Dermis lymphatic vessel endothelial cell (primary cell): ENCODE data around the gene KRTAP10-3. TPM values are rescaled to one million over a fixed set of nuclear protein-coding genes. Genes with fewer than 3 reads are reported as not detected.

Experiments
- total RNA-seq: library from RNA; depleted of rRNA; stranded (reverse); fragments of >200 nt; gene quantifications from 2 replicates; pipeline ENCODE4 v1.2.1, GENCODE V29; 2014

The KRTAP10-3 gene, protein sequence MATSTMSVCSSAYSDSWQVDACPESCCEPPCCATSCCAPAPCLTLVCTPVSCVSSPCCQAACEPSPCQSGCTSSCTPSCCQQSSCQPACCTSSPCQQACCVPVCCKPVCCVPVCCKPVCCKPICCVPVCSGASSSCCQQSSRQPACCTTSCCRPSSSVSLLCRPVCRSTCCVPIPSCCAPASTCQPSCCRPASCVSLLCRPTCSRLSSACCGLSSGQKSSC
- total RNA-seq, result not detected in 2 replicates

DNA sequence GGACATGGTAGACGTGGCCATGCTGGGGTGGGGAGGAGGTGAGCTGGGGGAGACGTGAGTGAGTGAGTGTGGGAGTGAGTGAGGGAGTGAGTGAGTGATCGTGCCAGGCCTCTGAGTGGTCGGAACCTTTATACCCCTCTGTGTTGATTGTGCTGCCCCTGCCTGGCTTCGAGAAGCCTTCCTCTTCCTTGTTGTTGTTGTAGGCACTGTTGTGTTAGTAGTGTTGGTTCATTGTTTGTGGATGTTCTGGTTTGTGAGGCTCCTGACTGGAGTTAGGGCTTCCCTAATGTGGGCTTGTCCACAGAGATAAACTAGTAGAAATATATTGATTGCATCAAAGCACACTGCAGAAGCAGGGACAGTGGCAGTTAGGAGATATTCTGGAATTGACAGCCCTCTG lies at the start of gene KRTAP10-3:
Gene KRTAP10-3, minus strand, starts transcription at position 101 of the 400 bp plus-strand sequence. Its CDS starts 80 bp downstream, at position 21.

DNA sequence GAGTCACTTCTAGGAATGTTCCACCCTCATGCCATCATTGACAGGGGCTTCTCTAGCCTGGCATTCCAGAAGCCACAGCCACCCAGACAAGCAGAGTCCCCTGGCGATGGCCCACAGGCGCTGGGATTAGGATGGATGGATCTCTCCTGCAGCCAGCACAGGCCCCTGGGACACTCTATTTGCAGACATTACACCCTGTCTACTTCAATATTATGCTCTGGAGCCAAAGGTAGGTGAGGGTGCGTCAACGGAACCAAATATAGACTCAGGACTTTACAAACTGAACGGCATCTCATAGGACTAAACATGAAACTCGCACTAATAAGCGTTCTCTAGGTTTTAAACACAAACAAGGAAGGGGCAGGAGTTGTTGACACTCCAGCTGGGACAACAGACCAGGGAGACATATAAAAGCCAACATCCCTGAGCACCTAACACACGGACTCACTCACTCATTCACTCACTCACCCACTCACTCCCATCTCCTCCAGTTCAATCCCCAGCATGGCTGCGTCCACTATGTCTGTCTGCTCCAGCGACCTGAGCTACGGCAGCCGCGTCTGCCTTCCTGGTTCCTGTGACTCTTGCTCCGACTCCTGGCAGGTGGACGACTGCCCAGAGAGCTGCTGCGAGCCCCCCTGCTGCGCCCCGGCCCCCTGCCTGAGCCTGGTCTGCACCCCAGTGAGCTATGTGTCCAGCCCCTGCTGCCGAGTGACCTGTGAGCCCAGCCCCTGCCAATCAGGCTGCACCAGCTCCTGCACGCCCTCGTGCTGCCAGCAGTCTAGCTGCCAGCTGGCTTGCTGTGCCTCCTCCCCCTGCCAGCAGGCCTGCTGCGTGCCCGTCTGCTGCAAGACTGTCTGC lies 41.8 kb upstream of the KRTAP10-3 start, which contains the start of gene KRTAP10-7:
Gene KRTAP10-7, plus strand, starts transcription at position 480 of the 861 bp plus-strand sequence. Its CDS starts 25 bp downstream, at position 505.

DNA sequence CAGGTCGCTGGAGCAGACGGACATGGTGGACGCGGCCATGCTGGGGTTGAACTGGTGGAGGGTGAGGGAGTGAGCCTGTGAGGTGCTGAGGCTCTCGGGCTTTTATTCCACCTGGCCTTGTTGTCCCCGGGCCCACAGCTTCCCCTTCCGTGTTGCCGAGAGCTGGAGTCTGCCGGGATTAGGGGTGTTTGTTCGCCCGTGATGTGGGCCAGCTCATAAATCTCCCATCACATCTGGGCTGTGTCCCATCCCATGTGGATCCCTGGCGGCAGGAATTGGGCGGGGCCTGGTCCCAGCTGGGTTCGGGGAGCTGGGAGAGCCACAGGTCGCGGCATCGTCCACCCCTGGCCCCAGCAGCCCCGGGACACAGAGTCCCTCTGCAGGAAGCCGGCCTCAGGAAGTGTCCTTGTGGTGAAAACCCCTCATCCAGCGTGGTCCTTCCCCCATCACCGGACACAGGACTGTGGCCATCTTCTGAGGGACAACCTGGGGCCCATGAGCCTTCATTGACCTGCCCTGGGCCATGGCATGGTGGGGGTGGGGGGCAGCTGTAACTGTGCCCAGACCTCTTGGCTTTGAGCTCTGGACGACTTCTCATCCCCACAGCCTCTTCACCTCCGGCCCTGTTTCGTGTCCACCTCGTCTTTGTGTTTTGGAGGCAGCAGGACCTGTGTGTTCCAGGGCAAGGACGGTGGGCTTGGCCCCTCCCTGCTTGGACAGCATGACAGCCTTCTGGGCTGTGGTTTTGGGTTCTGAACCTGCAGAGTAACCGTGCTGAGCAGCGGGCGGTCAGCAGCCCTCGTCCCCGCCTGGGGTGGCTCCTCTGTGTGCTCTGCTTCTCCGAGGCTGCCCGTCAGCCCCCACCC lies 34.1 kb upstream of the KRTAP10-3 start, which contains the start of gene KRTAP10-6:
Gene KRTAP10-6, minus strand, starts transcription at position 60 of the 866 bp plus-strand sequence. Its CDS starts 21 bp downstream, at position 39.

DNA sequence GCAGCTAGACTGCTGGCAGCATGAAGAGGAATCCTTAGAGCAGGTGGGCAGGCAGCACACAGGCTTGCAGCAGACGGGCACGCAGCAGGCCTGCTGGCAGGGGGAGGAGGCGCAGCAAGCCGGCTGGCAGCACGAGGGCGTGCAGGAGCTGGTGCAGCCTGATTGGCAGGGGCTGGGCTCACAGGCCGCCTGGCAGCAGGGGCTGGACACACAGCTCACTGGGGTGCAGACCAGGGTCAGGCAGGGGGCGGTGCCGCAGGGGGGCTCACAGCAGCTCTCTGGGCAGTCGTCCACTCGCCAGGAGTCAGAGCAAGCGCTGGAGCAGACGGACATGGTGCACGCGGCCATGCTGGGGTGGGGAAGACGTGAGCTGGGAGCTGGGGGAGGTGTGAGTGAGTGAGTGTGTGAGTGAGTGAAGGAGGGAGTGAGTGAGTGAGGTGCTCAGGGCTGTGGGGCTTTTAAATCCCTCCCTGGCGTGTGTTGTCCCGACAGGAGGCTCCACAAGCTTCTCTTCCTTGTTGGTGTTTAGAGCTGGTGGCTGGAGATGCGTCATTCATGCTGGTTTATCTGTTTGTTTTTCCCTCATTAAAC lies 21.7 kb upstream of the KRTAP10-3 start, which contains the start of gene KRTAP10-5:
Gene KRTAP10-5, minus strand, starts transcription at position 374 of the 591 bp plus-strand sequence. Its CDS starts 26 bp downstream, at position 348.

DNA sequence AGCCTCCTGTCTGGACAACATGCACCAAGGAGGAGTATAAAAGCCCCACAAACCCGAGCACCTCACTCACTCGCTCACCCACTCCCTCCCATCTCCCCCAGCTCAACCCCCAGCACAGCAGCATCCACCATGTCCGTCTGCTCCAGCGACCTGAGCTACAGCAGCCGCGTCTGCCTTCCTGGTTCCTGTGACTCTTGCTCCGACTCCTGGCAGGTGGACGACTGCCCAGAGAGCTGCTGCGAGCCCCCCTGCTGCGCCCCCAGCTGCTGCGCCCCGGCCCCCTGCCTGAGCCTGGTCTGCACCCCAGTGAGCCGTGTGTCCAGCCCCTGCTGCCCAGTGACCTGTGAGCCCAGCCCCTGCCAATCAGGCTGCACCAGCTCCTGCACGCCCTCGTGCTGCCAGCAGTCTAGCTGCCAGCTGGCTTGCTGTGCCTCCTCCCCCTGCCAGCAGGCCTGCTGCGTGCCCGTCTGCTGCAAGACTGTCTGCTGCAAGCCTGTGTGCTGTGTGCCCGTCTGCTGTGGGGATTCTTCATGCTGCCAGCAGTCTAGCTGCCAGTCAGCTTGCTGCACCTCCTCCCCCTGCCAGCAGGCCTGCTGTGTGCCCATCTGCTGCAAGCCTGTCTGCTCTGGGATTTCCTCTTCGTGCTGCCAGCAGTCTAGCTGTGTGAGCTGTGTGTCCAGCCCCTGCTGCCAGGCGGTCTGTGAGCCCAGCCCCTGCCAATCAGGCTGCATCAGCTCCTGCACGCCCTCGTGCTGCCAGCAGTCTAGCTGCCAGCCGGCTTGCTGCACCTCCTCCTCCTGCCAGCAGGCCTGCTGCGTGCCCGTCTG lies 15.2 kb upstream of the KRTAP10-3 start, which contains the start of gene KRTAP10-4:
Gene KRTAP10-4, plus strand, starts transcription at position 100 of the 827 bp plus-strand sequence. Its CDS starts 30 bp downstream, at position 130.

DNA sequence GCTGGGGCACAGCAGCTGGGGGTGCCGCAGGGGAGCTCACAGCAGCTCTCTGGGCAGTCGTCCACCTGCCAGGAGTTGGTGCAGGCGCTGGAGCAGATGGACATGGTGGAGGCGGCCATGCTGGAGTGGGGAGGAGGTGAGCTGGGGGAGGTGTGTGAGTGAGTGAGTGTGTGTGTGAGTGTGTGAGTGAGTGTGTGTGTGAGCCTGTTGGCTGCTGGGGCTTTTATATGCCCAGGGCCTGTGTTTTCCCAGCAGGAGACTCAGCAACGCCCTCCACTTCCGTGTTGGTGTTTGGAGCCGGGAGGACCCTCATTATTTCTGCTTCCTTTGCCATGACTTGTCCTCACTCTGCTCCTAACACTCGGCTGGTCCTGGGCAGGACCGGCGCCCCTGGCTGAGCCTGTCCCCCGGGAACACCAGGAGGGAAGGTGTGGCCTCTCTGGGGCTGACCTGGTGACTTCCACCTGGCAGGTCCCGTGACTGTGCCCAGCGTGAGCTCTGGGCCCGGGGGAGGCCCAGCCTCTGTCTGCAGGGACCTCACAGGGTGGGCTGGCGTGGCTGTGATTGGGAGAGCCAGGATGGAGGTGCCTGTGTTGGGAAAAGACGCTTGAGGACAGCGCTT lies 7.1 kb downstream of the KRTAP10-3 start, which contains the start of gene KRTAP10-2:
Gene KRTAP10-2, minus strand, starts transcription at position 166 of the 622 bp plus-strand sequence. Its CDS starts 47 bp downstream, at position 119.

DNA sequence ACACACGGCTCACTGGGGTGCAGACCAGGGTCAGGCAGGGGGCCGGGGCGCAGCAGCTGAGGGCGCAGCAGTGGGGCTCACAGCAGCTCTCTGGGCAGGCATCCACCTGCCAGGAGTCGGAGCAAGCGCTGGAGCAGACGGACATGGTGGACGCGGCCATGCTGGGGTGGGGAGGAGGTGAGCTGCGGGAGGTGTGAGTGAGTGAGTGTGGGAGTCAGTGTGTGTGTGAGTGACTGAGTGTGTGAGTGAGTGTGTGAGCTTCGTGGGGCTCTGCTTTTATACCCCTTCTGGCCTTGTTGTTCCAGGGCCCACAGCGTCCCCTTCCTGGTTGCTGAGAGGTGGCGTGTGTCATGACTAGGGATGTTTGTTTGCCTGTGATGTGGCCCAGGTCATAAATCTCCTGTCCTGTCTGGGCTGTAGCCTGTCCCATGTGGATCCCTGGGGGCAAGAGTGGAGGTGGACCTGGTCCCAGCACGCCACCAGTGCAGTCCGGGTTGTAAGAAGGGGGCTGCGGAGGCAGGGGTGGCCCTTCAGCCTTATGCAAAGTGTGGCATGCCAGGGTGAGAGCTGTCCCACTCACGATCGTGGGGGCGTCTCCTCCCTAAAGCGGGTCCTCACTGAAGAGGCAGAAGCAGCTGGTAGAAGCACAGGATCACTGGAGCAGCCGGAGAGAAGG lies 18.5 kb downstream of the KRTAP10-3 start, which contains the start of gene KRTAP10-1:
Gene KRTAP10-1, minus strand, starts transcription at position 205 of the 676 bp plus-strand sequence. Its CDS starts 45 bp downstream, at position 160.

Other genes starting within 250 kb of the KRTAP10-3 start
- 4.9 and 6.5 TPM in 2 replicates for gene CFAP410, start 219.4 kb downstream of the KRTAP10-3 start, total RNA-seq
- gene TRPM2, start 205.2 kb downstream of the KRTAP10-3 start, total RNA-seq, result 0.22 and 0.43 TPM in 2 replicates
- 0.86 and 0.98 TPM in 2 replicates for gene LRRC3, start 103.3 kb downstream of the KRTAP10-3 start, total RNA-seq
- gene KRTAP10-1, start 18.6 kb downstream of the KRTAP10-3 start, total RNA-seq, result not detected in 2 replicates
- not detected in 2 replicates for gene KRTAP10-2, start 7.3 kb downstream of the KRTAP10-3 start, total RNA-seq
- gene KRTAP10-4, start 14.9 kb upstream of the KRTAP10-3 start, total RNA-seq, result not detected in 2 replicates
- gene KRTAP10-5, start 21.8 kb upstream of the KRTAP10-3 start, total RNA-seq, result not detected in 2 replicates
- gene KRTAP10-6, start 33.7 kb upstream of the KRTAP10-3 start, total RNA-seq, result under 0.01 TPM in 1 of 2 replicates, not detected in the other
- not detected in 2 replicates for gene KRTAP10-7, start 41.8 kb upstream of the KRTAP10-3 start, total RNA-seq
- not detected in 2 replicates for gene KRTAP10-8, start 53.3 kb upstream of the KRTAP10-3 start, total RNA-seq
- not detected in 2 replicates for gene KRTAP10-9, start 68.3 kb upstream of the KRTAP10-3 start, total RNA-seq
- not detected in 2 replicates for gene KRTAP10-10, start 78.6 kb upstream of the KRTAP10-3 start, total RNA-seq
- not detected in 2 replicates for gene KRTAP10-11, start 87.6 kb upstream of the KRTAP10-3 start, total RNA-seq
- gene KRTAP12-4, start 95.9 kb upstream of the KRTAP10-3 start, total RNA-seq, result not detected in 2 replicates
- not detected in 2 replicates for gene KRTAP12-3, start 99.1 kb upstream of the KRTAP10-3 start, total RNA-seq
- gene KRTAP12-2, start 108.1 kb upstream of the KRTAP10-3 start, total RNA-seq, result not detected in 2 replicates
- not detected in 2 replicates for gene KRTAP12-1, start 123.4 kb upstream of the KRTAP10-3 start, total RNA-seq
- not detected in 2 replicates for gene KRTAP10-12, start 138.4 kb upstream of the KRTAP10-3 start, total RNA-seq
- 0.26 and 0.54 TPM in 2 replicates for gene TSPEAR, start 152.8 kb upstream of the KRTAP10-3 start, total RNA-seq
- gene UBE2G2, start 243.0 kb upstream of the KRTAP10-3 start, total RNA-seq, result 63.6 and 87.8 TPM in 2 replicates